Left ventricle myocardium inferior (tissue), 1 donor: ENCODE data around the gene DQX1. TPM values are rescaled to one million over a fixed set of nuclear protein-coding genes. Genes with fewer than 3 reads are reported as not detected.

Experiments
- DNase-seq: peaks from one replicate; pipeline ENCODE4 v3.0.0-alpha.2; 2020
- H3K27ac ChIP-seq: fragments of 200-600 bp; replicated peaks from 2 replicates; pipeline ENCODE4 v1.8.0; 2021
- H3K27me3 ChIP-seq: fragments of 200-600 bp; 2 replicates; pipeline ENCODE4 v1.8.0; 2021; ENCODE audit warnings: low read depth
- H3K36me3 ChIP-seq: fragments of 200-600 bp; 2 replicates; pipeline ENCODE4 v1.8.0; 2021
- H3K4me1 ChIP-seq: fragments of 200-600 bp; 2 replicates; pipeline ENCODE4 v1.8.0; 2021
- H3K4me3 ChIP-seq: fragments of 200-600 bp; 2 replicates; pipeline ENCODE4 v1.8.0; 2021; ENCODE audit warnings: mild to moderate bottlenecking, moderate library complexity
- H3K9me3 ChIP-seq: fragments of 200-600 bp; replicated peaks from 2 replicates; pipeline ENCODE4 v1.8.0; 2021
- intact Hi-C: fragments of 100-400 bp; cut with micrococcal nuclease; formaldehyde crosslinking; loops from one replicate; pipeline ENCODE4 v1.11.0; 2022
- total RNA-seq: library from RNA; stranded (reverse); fragmentation: NEBNext Ultra II Directional; extraction: Animal tissue kit (Norgen Biotek cat#: 25700); gene quantifications from one replicate; pipeline ENCODE4 v1.2.1, GENCODE V29; 2021
- TF ChIP-seq, protein P1 (sequence below): fragments of 200-600 bp; IDR thresholded peaks from 2 replicates; pipeline ENCODE4 v1.8.0; 2021; ENCODE audit warnings: antibody characterized with exemption, mild to moderate bottlenecking, borderline replicate concordance
- donor health status: DM: no; HTN: yes; CAD: no; lungs with severe emphysema.

Gene DQX1
- total RNA-seq, 1 donor from 2014 or later: 0.11 TPM

DNA sequence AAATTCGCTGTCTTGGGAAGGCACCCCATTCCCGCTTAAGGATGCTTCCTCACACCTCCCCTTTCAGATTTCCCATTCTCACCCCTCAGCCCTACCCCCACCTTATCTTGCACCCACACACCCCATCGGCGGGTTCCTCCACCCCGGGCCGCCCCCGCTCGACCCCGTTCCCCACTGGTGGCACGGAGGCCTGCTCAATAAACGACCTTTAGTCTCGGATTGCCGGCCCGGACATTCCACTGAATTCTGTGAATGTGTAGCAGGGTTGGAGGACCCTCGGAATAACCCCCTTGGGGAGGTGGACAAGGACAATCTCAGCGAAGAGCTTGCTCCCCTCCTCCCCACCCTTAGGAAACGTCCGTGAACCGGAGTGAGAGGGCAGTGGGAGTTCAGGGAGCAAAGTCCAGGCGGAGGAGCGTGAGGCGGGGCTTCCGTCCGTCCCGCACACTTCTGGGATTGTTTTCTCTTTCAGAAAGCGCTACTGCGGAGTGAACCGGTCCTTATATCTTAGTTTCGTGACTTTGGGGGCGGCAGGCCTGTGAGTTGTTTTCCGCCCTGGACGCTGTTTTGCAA lies 23.8 kb downstream of the DQX1 start:
- DNase-seq: no peak
- Histone ChIP-seq H3K4me1 (peaks cover 82% of the 10 kb centered on the region), H3K27me3 (peaks cover 94% of the 10 kb centered on the region), H3K9me3 (no peaks in the 10 kb centered on the region), H3K36me3 (peaks cover 21% of the 10 kb centered on the region), H3K27ac (peak overlapping the region; percentile 93), H3K4me3 (peak overlapping the region; percentile 80)
- intact Hi-C loops: no loop called here
- TF ChIP-seq, protein P1, sequence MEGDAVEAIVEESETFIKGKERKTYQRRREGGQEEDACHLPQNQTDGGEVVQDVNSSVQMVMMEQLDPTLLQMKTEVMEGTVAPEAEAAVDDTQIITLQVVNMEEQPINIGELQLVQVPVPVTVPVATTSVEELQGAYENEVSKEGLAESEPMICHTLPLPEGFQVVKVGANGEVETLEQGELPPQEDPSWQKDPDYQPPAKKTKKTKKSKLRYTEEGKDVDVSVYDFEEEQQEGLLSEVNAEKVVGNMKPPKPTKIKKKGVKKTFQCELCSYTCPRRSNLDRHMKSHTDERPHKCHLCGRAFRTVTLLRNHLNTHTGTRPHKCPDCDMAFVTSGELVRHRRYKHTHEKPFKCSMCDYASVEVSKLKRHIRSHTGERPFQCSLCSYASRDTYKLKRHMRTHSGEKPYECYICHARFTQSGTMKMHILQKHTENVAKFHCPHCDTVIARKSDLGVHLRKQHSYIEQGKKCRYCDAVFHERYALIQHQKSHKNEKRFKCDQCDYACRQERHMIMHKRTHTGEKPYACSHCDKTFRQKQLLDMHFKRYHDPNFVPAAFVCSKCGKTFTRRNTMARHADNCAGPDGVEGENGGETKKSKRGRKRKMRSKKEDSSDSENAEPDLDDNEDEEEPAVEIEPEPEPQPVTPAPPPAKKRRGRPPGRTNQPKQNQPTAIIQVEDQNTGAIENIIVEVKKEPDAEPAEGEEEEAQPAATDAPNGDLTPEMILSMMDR: no peak

DNA sequence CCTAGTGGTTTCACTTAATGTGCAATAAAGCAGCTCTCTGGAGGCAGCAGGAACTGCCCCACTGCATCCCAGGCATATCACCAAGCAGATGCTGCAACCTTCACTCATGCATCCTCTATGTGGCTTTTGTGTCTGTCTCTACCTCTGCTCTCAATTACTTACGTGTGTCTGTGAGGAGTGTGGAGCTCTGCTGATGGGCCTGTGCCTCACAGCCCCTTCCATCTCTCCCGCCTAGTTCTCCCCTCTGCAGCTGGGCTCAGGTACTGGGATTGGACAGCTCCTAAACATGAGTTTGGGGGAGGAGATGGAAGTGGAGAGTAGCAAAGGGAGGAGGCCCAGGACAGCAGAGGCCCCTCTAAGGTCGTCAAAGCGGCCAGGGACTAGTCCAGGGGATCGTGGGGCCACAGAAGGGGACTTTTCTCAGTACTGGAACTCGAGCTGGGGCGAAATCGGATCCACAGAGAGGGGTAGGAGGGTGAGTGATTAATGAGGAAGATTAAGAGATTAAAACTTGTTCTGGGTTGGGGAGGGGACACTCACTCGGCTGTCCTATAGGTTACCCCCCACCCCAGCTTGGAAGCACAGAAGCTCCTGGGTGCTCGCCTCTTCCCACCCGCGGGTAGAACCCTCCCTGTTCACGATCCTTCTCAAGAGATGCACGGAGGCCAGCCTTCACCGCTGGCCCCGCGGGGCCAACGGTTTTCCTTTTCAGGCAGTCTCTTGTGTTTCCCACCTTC lies 24.5 kb downstream of the DQX1 start:
- no peak for DNase-seq
- no peaks in the 10 kb centered on the region for H3K9me3 ChIP-seq
- peaks cover 21% of the 10 kb centered on the region for H3K36me3 ChIP-seq
- TF ChIP-seq, protein P1: no peak
- peak overlapping the region; percentile 80 for H3K4me3 ChIP-seq
- intact Hi-C loops: no loop called here
- peaks cover 99% of the 10 kb centered on the region for H3K27me3 ChIP-seq
- no peak overlapping the region for H3K27ac ChIP-seq
- peaks cover 75% of the 10 kb centered on the region for H3K4me1 ChIP-seq

GRCh38 chr2:74500578-74500946 lies 25.5 kb downstream of the DQX1 start:
- TF ChIP-seq, protein P1: no peak
- DNase-seq: no peak
- Histone ChIP-seq H3K27me3 (peaks cover 90% of the 10 kb centered on the region), H3K4me3 (no peak overlapping the region), H3K27ac (no peak overlapping the region), H3K36me3 (peaks cover 13% of the 10 kb centered on the region), H3K9me3 (no peaks in the 10 kb centered on the region), H3K4me1 (peaks cover 65% of the 10 kb centered on the region)
- intact Hi-C loops: no loop called here

DNA sequence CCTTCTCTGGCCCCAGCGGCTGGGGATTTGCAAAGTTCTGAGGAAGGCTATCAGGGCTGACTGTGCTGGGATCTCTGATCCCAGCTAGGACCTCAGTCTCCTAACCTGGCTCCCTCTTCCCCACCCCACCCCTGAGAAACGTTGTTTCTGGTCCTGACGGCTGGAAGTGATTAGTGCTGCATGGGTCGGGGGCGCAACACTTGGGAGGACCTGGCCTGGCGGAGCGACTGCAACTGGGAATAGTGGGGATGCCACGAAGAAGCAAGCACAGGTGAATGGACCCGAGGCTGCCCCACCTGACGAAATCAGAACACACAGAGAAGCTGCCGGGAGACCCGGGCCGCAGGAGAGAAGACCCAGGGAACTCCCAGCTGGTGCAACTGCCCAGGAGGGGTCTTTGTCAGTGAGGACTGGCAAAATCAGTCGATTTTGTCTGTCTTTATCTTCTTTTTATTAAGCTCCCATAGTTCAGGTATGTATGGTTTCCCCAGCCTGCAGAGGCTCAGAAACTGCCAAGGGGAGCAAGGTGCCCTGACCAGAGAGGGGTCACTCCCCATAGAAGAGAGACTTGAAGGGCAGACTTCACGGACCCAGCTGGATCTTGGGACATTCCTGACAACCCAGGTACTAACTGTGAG lies 26.0 kb downstream of the DQX1 start:
- Histone ChIP-seq H3K27ac (no peak overlapping the region), H3K36me3 (peaks cover 8% of the 10 kb centered on the region), H3K9me3 (no peaks in the 10 kb centered on the region), H3K4me3 (peak overlapping the region; percentile 50), H3K4me1 (peaks cover 60% of the 10 kb centered on the region), H3K27me3 (peaks cover 85% of the 10 kb centered on the region)
- no peak for DNase-seq
- intact Hi-C loops: no loop called here
- TF ChIP-seq, protein P1: no peak

- Histone ChIP-seq H3K4me1 (peaks cover 54% of the 10 kb centered on the region), H3K27me3 (peaks cover 78% of the 10 kb centered on the region), H3K36me3 (peaks cover 2% of the 10 kb centered on the region)
These were observed 26.6 kb downstream of the DQX1 start, which contains the start of gene LBX2 for GRCh38 chr2:74499267-74499939. Gene LBX2 (minus strand): TSS chr2:74499603. CDS start chr2:74499537, 66 bp downstream.

More at GRCh38 chr2:74499267-74499939, 26.6 kb downstream of the DQX1 start, which contains the start of gene LBX2:
- H3K9me3 ChIP-seq: no peaks in the 10 kb centered on the region
- no peak within 1 kb of the TSS for H3K27ac ChIP-seq
- peak within 1 kb of the TSS; percentile 50 for H3K4me3 ChIP-seq
- TF ChIP-seq, protein P1: no peak
- intact Hi-C loops: no loop called here
- no peak for DNase-seq
